HG02852 (cell line): ENCODE data around the gene ZNF367.

Experiments used
- ATAC-seq: cut with Tn5 transposase; IDR thresholded peaks from one replicate; pipeline ENCODE4 v1.9.1; 2021; ENCODE audit warnings: mild to moderate bottlenecking, moderate library complexity; ENCODE audit not compliant: unreplicated experiment

ZNF367 gene

GRCh38 chr9:96418083-96418919 lies at the start of gene ZNF367:
Gene ZNF367 (minus strand): TSS chr9:96418370. CDS start chr9:96418032, 338 bp downstream.
- peak; percentile 64 for ATAC-seq

DNA sequence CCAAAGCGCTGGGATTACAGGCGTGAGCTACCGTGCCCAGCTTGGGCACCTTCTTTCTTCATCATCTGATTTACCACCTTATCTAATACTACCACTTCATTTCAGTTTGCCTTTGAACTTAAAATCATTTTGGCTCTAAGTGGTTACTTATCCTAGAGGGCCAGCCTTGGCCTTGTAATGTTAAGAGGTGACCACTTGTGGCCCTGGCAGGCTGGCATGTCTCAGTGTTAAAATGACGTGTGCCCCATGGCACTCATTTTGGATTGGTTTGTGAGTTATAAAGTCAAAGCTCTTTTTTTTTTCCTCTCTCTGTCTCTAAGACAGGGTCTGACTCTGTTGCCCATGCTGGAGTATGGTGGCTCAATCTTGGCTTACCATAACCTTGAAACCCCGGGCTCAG lies 49.6 kb upstream of the ZNF367 start:
- ATAC-seq: no peak

DNA sequence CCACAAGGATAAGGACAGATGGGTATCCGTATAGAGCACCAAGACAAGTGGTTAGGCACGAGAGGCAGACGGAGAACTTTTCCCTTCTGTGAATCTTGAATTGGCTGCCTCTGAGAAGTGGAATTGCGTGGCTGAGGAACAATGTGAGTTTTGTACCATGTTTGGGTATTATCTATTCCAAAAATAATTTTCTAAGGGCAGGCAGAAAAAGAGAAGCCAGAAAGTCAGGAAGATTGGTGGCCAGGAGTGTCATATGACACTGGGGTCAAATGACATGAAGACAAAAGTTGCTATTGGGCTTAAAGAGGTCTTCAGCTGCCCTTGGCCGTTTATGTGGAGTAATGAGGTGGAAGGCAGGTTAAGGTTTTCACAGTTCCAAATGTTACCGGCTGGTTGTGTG lies 46.3 kb upstream of the ZNF367 start:
- ATAC-seq: no peak

- ATAC-seq: no peak
Measured at GRCh38 chr9:96462541-96462940, 44.4 kb upstream of the ZNF367 start.

GRCh38 chr9:96461336-96461735 lies 43.2 kb upstream of the ZNF367 start:
- no peak for ATAC-seq

GRCh38 chr9:96460882-96461281 lies 42.7 kb upstream of the ZNF367 start:
- ATAC-seq: no peak

DNA sequence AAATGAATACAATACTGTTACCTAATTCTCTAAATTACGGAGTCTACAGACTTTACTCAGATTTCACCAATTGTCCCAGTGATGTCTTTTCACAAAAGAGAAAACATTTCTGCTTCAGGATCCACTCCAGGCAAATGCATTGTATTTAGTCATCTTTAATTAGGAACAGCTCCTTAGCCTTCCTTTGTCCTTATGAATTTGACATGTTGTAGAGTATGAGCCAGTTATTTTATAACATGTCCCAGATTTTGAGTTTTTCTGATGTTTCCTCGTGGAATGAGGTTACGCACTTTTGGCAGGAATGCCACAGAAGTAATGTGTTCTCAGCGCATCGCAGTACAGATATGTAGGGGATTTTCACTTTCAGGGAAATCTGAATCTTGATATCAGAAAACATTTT lies 42.3 kb upstream of the ZNF367 start:
- ATAC-seq: no peak

DNA sequence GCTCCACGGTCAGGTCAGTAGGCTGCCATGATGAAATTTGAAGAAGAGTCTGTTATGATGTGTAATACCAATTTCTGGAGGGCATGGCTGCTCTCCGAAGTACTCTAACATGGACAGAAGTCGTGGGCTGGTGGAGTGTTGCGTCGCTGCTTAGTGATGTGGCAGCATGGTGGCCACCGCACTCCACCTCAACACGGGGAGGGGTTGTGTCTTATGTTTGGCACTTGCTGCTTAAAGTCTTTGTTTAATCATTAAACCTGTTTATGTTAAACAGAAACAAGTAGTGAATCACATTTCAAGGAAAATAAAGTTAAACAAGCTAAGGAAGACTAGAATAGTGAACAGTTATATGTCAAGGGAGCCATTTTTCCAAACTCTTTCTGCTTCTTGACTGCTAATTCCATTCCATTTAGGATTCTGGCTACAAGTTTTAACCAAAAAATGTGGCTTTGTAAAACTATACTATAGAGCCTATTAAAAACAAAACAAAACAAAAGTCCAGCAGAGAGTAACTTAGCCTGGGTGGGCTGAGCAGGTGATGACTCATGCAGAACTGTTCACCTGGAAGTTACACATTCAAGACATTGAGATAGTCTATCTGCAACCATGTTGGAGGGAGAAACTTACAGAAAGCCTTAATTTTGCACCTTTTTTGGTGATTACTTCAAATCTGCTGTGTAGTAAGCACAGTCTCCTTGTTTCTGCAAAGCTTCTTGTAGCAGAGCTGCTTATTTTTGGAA lies 41.3 kb upstream of the ZNF367 start:
- ATAC-seq: no peak

DNA sequence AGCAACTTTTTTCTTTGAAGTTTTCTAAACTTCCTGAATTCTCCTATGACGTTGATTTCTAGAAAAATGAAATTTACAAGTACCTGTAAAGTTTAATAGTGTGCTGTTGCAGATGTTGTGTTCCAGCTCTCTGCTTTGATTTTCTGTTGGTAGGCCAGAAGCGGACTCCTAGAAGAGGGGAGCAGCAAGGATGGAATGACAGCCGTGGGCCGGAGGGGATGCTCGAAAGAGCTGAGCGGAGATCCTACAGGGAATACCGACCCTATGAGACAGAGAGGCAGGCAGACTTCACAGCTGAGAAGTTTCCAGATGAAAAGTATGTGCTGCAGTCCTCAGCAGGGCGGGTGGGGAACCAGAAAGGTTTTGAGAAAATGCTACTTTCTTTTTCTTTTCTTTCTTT lies 40.1 kb upstream of the ZNF367 start:
- ATAC-seq: no peak

- no peak for ATAC-seq
Measured at GRCh38 chr9:96457266-96457665, 39.1 kb upstream of the ZNF367 start.

- no peak for ATAC-seq
Measured at GRCh38 chr9:96453625-96454024, 35.5 kb upstream of the ZNF367 start.

DNA sequence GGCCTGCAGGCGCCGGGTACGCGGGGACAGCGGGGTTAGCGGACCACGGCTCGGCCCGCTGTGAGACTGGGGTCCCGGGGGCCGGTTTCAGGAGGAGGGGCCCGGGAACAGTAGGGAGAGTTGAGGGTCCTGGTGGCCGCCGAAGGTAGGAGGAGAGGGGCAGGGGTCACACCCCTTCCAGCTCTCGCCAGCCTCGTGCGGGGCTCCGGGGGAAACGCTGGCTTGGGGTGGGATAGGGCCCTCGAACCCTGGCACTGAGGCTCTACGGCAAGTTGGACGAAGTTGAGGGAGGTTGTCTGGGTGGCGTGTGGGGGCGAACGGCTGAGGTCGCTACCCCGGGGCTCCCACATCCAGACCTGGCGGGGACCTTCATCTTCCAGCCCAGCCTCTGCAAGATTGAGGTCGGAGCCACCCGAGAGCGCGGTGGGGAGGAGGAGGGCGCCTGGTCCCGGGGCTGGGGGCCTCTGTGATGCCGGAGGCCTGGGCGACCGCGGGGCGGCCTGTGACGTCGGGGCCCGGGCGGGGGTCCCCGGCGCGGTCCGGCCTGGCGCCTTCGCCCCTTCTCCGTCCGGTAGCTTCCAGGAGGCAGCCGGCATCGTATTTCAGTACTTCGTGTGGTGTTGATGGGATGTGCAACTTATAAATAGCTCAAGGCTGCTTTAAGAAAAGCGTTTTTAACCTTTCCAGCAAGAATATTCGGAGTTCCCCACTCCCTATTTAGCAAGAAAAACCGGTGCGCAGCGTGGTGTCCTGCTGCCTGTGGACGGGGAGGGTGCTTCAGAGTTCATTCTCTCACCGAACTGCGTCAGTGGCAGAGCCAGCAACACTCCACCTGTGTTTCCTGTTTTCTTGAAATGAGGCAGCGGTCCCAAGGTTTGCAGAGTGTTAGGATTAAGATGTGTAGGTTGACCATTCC lies 32.7 kb upstream of the ZNF367 start:
- ATAC-seq: peak; percentile 3

DNA sequence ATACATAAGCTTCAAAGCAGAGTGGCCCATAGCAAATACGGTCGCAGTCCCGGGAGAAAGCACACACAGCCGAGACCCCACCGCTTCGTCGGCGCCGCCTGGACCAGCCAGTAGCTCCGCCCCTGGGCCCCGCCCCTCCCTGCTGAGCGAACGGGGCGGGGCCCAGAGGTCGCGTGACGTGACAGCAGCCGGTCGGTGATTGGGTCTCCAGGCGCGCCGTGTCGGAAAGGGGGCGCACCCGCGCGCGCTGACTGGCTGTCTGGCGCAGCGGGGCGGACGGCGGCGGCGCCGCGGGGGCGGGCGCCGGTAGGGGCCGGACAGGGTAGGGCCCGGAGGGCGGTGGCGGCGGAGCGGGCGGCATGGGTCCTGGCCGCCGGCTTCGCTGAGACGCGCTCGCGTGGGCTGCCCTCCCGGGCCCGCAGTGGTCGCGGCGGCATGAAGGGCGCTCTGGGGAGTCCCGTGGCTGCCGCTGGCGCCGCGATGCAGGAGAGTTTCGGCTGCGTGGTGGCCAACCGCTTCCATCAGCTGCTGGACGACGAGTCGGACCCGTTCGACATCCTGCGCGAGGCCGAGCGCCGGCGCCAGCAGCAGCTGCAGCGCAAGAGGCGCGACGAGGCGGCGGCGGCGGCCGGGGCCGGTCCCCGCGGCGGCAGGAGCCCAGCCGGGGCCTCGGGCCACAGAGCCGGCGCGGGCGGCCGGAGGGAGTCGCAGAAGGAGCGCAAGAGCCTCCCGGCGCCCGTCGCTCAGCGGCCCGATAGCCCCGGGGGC lies 31.9 kb upstream of the ZNF367 start, which contains the start of gene HABP4:
TSS of gene HABP4 (plus strand) at position 325 of the 768 bp plus-strand sequence. CDS start at position 436, 111 bp downstream.
- ATAC-seq: peak; percentile 98

- ATAC-seq: peak; percentile 15
Measured at GRCh38 chr9:96449523-96449844, 31.3 kb upstream of the ZNF367 start.

- ATAC-seq: no peak
Measured at GRCh38 chr9:96448546-96449170, 30.5 kb upstream of the ZNF367 start.

DNA sequence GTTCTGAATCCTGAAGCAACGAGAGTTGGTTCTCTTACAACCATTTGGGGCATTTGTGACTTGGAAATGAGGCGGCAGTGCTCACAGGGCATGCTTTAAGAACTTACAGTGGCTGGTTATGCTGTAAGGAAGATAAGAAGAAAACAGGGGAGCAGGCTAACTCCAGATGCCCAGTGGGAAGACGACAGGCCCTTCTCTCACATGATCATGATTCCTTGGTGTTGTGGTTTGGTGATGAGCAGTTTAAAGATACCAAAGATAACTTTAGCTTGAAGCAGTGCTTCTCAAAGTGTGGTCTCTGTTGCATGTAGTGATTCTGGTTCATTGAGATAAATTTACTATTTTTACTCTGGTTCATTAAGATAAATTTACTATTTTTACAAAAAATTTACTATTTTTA lies 29.2 kb upstream of the ZNF367 start:
- ATAC-seq: no peak

- ATAC-seq: no peak
Measured at GRCh38 chr9:96442491-96442890, 24.3 kb upstream of the ZNF367 start.

DNA sequence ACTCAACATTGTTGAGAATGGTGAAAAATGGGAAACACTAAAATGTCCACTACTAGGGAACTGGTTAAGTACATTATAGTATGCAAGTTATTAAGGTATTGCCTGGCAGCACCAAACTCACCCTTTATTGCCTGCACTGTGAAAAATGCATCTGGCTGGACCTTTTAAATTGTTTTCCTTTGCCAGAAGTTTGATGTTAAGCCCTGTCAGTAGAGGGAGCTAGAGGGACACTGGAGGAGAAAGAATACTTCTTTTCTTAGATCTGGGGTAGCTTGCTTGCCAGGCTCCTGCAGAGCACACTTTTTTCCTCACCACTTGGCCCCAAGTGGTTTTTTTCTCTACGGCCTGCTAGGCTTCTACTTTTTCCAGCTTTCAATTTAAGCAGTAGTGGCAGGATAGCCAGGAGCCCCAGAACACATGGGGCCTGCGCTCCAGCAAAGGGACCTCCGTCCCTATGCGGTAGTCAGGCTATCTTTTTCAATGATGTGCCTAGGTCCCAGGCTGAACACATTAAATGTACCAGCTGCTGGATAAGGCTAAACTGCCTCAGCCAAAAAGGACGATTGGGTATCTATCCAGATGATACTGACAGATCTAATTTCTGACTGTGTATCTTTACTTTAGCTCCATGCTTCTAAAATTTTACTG lies 23.8 kb upstream of the ZNF367 start:
- ATAC-seq: no peak

- no peak for ATAC-seq
Measured at GRCh38 chr9:96440671-96441199, 22.6 kb upstream of the ZNF367 start.
